NT2/D1 (cell line): ENCODE measurements around the gene CD81.

Experiments used
- SUZ12 ChIP-seq: IDR thresholded peaks from 2 replicates; pipeline ENCODE4 v1.6.1; 2011; ENCODE audit not compliant: insufficient read length, insufficient read depth; ENCODE audit errors: extremely low read depth
- YY1 ChIP-seq: IDR thresholded peaks from 2 replicates; pipeline ENCODE4 v1.6.1; 2011; ENCODE audit not compliant: insufficient read length, insufficient read depth
- ZNF274 ChIP-seq: IDR thresholded peaks from 2 replicates; pipeline ENCODE4 v1.6.1; 2011; ENCODE audit warnings: mild to moderate bottlenecking, low read depth, low read length

DNA sequence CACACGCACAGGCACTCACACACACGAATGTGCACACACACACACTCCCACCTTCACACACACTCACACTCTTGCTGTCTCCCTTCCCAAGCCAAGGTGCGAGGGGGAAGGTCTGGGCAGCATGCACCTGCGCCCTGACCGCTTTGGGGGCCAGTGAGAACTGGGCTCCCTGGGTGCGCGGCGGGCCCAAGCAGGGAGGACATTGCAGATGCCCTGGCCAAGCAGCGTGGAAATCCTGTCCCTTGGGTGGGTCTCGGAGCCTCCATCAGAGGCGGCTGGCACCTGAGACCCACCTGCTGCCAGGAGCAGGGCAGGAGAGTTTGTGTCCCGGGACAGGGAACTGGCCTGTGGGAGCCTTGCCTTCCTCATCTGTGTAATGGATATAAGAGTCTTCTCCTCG is 3.3 kb downstream of the CD81 start:
- TF ChIP-seq SUZ12 = no peak
- TF ChIP-seq YY1 = no peak
- no peak for TF ChIP-seq ZNF274
